NCI-H2196 treated with DMSO at 0.1 percent for 48 hours (cell line): ENCODE data around the gene ZBTB21.
"Not testable (repeated sequence)": the region's sequence is repeated elsewhere in the genome, so short reads cannot be mapped to it uniquely, and the experiment has no call there.

ENCODE experiments used
- DNase-seq: peaks from one replicate; lab custom pipeline; 2025; ENCODE audit not compliant: unreplicated experiment; lab: John Stamatoyannopoulos, UW

ZBTB21 gene

DNA sequence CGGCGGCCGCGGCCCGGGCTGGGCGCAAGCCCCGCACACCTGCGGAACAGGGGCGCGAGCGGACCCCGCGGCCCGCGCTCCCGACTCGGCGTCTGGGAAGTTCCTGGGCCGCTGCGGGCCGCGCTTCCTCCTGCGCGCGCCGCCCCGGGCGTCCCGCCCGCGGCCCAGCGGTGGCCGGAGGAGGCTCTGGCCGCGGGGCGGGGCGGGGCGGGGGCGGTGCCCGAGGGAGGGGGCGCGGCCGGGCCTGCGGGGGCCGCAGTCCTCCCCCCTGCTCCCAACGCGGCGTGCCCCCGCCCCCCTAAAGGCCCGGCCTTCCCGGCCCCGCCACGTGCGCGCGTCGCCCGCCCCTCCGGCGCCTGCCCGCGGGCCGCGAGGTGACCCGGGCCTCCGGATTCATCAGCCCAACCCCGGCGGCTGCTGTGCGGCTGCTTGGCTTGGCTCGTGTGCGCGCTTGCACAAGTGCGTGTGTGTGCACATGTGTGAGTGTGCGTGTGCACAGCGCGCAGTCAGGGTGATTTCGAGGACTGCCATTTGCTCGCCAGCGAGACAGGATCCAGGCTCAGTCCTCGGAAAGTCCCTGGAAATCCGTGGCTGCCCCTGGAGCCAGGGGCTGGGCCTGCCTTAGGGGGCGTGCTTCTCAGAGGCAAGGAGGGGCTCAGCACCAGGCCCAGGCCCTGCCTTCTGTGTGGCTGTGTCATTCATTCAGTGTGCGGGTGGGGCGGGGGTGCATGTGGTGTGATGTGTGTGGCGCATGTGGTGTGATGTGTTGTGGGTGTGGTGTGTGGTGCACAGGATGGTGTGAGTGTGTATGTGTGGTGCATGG, 56.1 kb downstream of the ZBTB21 start, which contains the start of gene C2CD2:
C2CD2 (minus strand) TSS at position 188 of the 823 bp plus-strand sequence. CDS start 370 bp downstream, outside the sequence.
- peak; percentile 58 for DNase-seq

DNA sequence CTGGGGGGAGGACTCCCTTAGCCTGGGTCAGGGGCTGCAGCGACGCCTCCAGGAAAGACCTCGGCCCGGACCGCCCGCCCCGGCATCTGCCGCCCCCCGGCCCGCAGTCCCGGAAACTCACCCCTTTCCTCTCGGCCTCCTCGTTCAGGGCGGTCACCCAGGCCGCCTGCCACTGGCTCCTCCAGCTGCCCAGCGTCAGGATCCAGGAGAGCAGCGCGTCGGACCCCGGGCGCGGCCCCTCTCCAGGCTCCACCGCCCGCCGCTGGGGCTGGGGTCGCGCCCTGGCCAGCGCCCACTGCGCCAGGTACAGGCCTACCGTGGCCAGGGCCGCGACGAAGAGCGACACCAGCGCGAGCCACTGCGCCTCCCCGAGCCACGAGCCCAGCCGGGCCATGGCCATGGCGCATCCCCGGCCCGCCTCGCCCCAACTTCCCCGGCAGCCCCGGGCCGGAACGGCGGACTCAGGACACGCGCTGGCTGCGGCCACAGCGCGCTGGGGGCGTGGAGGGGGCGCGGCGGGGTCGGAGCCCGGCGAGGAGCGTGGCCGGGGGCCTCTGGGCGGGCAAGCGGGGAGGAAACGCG, 56.8 kb downstream of the ZBTB21 start:
- no peak for DNase-seq

DNA sequence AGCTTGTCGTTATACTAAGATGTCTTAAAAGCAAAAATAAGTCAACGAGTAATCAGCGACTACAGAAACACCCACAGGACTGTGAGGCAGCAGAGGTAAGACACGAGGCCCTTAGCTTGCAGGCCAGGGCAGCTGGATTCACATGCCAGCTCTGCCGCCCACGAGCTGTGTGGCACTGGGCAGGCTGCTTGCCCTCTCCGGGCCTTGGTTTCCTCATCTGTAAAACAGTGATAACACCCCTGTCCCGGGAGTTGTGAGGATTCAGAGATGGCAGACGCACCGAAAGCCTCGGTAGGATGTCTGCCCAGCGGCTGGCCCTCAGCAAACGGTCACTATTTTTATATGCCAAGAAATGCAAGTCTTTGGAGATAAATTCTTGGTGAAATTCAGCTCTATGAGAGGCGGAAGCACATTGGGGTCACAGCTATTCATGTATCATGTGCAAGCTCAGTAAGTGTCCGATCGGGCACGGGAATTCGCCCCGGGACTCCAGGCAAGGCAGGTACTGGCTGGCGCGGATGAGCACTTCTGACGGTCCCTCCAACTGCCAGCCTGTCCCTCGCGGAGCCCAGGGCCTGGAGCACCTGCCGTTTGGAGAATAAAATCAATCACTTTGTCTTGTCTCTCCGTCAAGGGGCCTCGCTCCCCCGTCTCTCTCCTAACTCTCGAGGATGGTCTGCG, 57.5 kb downstream of the ZBTB21 start:
- DNase-seq: no peak

DNA sequence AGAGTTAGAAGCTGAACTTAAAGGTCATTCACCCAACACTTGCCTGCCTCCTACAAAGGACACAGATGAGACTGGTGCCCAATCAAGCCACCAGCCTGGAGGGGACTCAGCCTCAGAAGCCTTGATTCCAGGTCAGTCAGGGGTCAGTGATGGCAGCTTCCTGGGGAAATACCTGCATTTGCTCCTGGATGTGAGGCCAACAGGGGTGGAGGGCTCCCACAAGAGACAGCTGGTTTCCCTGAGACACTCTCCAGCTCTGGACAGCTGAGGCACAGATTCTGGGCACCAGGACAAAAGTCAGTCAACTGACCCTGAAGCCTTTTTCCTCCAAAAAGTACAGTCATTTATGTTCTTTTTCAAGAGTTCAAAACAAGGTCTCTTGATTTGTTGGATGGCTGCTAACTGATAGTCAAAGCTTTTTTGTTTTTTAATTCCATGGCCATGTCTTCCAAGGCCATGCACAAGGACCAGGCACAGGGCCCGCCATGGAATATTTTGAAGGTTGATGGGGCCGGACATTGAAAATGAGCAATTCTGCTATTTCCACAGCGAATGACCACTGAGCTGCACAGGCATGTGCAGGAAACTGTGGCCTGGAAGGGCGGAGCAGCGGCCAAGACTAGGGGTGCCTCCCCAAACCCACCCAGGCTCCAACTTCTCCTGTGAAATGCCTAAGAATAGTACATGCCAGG, 58.1 kb downstream of the ZBTB21 start:
- no peak for DNase-seq

DNA sequence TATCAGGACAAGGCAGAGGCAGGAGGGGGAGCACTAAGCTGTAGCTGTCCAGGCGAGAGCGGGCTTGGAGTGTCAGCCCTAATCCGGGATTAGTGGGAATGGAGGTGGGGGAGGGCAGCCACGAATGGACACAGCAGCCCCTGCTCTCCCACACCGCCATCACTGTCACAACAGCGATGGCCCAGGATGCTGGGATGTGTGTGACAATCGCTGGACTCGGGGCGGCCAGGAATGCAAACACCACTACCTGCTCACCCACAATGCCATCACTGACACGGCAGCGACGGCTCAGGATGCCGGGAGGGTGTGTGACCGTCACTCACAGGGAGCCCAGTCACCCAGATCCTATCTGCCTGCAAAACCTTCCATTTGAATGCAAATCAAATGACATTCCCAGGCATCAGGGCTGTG, 59.2 kb downstream of the ZBTB21 start:
- DNase-seq: no peak

DNA sequence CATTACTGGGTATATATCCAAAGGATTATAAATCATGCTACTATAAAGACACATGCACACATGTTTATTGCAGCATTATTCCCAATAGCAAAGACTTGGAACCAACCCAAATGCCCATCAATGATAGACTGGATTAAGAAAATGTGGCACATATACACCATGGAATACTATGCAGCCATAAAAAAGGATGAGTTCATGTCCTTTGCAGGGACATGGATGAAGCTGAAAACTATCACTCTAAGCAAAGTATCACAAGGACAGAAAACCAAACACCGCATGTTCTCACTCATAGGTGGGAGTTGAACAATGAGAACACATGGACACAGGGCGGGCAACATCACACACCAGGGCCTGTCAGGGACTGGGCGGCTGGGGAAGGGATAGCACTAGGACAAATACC, 60.5 kb downstream of the ZBTB21 start:
- not testable (repeated sequence) for DNase-seq

DNA sequence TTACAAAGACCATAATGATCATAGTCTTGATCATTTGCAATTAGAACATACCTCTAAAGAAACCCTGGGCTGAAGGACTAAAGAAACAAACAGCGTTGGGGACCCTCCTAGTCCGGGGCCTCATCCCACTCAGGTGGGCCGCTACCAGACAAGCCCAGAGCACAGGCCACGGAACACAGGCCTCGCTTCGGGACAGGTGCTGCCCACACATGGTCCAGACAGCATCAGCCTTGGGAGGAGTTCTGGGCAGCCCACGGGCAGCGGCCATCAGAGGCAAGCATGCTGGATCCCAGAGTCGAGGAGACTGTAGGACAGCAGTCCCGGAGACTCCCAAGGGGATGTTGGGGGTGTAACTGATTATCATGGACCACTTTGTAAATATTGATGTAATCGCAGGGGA, 61.3 kb downstream of the ZBTB21 start:
- no peak for DNase-seq

DNA sequence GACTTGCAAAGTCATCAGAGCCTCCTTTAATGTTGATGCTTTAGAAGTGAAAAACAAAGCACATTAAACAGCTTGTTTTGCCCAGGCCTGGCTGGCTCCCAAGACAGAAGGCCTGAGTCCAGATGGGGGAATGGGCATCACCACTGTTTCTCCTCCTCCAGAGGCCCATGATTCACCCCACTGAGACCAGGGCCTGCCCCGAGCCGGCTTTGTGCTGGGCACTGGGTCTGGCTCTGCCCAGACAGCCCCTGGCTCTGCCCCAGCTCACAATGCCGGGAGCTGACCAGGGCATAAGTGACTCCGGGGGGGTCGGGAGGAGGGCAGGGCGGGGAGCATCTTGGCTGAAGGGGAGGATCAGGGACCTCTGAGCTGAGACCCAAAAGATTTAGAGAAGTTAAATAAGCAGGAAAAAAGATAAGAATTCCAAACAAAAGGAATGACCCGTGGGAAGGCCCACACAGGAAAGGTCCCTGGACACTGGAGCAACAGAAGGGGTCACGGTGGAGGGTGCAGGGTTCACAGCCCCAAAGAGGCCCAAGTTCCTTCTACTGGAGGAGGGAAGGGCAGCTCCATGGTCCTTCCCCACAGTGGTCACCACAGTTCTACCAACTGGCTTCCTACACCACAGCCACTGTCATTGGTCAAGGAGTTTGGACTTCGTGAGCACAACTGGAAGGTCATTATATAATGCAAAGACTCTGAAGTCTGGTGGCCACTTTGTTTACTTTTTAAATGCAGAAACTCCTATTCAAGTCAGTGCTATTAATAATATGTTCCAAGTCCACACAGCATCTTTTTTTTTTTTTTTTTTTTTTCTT, 61.9 kb downstream of the ZBTB21 start:
- no peak for DNase-seq

DNA sequence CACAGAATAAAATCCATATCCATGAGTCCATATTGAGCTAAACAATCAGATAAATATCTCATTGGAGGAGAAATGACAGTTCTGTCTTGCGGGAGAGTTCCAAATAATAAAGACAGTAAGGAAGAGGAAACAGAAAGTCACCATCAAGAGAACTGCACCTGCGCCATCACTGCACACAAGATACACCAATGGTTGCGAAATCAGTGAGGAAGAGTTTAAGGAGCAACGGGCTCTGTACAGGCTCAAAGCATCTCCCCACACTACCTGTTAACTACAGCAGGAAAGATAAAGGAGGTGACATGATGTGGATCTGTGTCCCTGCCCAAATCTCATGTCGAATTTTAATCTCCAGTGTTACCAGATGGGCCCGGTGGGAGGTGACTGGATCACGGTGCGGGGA, 64.2 kb downstream of the ZBTB21 start:
- no peak for DNase-seq

DNA sequence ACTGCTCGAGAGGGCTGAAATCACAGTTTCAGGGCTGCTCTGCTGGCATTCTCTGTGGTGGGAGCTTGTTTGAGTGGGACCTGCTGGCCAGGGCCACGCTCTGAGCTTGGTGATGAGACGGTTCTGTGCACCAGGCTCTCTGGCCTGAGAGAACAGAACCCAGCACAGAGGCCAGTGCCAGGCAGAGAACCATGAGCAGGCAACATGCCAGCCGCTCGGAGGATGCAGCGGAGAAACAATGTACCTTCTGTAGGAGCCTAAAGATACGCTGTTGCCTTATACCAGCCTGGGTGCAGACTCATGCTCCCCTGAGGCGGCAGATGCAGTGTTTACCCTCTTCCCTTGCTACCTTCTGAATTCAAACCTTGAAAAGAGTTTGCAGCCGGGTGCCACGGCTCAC, 66.3 kb downstream of the ZBTB21 start:
- no peak for DNase-seq

DNA sequence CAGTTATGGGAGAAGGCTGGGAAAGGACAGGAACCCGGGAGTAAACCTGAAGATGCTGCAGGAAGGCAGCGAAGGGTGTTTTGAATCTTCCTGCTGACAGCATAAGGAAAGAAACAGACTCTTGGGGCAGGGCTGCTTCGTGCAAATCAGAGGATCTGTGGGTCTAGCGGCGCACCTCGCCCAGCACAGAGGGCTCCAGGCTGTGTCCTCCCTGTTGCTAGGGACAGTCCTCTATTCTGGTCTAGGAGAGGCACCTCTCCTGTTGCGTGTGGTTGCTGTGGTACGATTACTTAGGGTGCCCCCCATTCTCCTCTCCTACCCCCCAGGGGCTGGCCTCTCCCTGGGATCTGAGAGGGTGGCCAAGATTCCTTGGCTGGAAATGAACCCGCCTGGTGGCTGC, 67.7 kb downstream of the ZBTB21 start:
- DNase-seq: no peak

DNA sequence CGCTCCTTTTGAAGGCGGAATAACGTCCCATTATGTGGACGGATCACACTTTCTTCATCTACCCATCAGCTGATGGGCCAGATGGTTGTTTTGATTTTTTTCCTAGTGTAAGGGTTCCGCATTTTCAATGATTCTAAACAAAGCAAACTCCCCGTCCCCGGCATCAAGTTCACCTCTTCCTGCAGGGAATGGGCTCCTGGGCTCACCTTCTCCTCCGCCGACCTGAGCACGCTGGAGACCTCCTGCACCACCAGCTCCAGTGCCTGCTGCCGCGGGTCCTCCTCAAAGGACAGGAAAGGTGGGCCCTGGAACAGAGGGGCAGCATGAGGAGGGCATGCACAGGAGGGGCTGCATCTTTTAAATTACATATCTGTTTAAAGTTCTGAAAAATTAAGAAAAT, 68.2 kb downstream of the ZBTB21 start:
- no peak for DNase-seq

DNA sequence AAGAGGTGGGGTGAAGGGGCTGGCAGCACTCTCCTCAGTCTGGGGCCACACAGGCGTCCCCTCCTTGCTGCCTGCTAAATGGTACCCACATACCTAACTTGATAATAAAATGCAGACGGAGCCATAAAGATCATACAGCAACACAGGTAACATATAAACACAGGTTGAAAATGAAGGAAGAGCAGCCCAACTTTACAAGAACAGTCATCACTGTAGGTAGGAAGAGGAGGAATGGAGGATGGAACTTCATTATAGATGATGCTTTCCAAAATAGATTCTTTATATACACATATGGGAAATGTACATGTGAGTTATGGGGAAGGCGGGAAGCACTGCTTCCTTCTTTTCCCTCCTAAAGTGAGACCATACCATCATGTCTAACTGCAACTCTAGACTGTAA, 69.7 kb downstream of the ZBTB21 start:
- DNase-seq: no peak

DNA sequence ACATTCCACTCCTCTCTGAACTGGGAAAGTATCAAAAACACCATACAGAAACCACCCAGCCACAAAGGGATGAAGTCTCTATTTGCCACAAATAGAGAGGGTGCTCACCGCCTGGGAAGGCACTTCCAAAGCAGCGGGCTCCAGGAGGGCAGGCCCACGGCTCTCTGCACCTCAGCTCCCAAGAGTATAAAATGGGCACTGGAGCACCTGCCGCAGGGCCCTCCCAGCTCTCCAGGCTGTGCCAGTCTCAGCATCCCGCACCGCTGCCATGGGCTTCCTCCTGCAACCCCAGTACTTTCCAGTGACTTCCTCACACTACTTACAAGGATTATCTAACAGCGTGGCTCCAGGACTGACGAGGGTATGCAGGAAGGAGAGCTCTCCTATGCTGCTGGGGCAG, 70.8 kb downstream of the ZBTB21 start:
- DNase-seq: no peak
